ENCODE data around the gene TEX2. TPM values are rescaled to one million over a fixed set of nuclear protein-coding genes. Genes with fewer than 3 reads are reported as not detected.

The TEX2 gene, protein sequence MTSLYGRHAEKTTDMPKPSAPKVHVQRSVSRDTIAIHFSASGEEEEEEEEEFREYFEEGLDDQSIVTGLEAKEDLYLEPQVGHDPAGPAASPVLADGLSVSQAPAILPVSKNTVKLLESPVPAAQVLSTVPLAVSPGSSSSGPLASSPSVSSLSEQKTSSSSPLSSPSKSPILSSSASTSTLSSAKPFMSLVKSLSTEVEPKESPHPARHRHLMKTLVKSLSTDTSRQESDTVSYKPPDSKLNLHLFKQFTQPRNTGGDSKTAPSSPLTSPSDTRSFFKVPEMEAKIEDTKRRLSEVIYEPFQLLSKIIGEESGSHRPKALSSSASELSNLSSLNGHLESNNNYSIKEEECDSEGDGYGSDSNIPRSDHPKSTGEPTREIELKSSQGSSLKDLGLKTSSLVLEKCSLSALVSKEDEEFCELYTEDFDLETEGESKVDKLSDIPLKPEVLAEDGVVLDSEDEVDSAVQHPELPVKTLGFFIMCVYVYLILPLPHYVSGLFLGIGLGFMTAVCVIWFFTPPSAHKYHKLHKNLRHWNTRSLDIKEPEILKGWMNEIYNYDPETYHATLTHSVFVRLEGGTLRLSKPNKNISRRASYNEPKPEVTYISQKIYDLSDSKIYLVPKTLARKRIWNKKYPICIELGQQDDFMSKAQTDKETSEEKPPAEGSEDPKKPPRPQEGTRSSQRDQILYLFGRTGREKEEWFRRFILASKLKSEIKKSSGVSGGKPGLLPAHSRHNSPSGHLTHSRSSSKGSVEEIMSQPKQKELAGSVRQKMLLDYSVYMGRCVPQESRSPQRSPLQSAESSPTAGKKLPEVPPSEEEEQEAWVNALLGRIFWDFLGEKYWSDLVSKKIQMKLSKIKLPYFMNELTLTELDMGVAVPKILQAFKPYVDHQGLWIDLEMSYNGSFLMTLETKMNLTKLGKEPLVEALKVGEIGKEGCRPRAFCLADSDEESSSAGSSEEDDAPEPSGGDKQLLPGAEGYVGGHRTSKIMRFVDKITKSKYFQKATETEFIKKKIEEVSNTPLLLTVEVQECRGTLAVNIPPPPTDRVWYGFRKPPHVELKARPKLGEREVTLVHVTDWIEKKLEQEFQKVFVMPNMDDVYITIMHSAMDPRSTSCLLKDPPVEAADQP
- 6.9 and 7.6 TPM in 2 replicates for total RNA-seq
- 6.5 TPM for total RNA-seq (2013)
- 3.3 and 4.0 TPM in 2 replicates for polyA plus RNA-seq
- 3.5 and 7.4 TPM in 2 replicates for polyA minus RNA-seq

GRCh38 chr17:64263000-64263766, at the start of gene TEX2:
TSS of gene TEX2 (minus strand) at chr17:64263260. CDS start at chr17:64214217, 49,043 bp downstream.
- Histone ChIP-seq H3K4me3 (ENCODE audit: control extremely low read depth in 1 of 5, extremely low read depth in 1 of 5, insufficient read depth in 1 of 5, low read depth in 2 of 5, low read length in 4 of 5) (peak within 1 kb of the TSS; percentile 54 to 89 (median 74)), H3K27me3 (replicated peaks in 1 of 4; ENCODE audit: control extremely low read depth in 1 of 4, control insufficient read depth in 3 of 4, insufficient read depth in 4 of 4, low read length in 3 of 4) (peaks cover 0 to 6% (median 0%) of the 10 kb centered on the region in 4 experiments), H4K20me1 (ENCODE audit: control insufficient read depth, insufficient read depth, low read length, poor library complexity, severe bottlenecking) (no peaks in the 10 kb centered on the region), H3K9ac (ENCODE audit: low read length) (peak within 1 kb of the TSS; percentile 93), H3K9me3 (ENCODE audit: control extremely low read depth in 1 of 3, control insufficient read depth in 2 of 3, insufficient read depth in 1 of 3, low read length in 2 of 3) (no peaks in the 10 kb centered on the region), H3K79me2 (ENCODE audit: control insufficient read depth, insufficient read depth, low read length) (peaks cover 30% of the 10 kb centered on the region), H3K4me1 (ENCODE audit: control insufficient read depth in 2 of 2, insufficient read depth in 2 of 2, low read length in 2 of 2) (peaks cover 10 to 22% of the 10 kb centered on the region in 2 donors), H3K4me2 (replicated peaks; ENCODE audit: low read depth, low read length, poor library complexity, severe bottlenecking) (peak within 1 kb of the TSS; percentile 98), H2AFZ (ENCODE audit: insufficient read depth, low read depth, low read length, poor library complexity, severe bottlenecking) (peak within 1 kb of the TSS; percentile 99), H3K27ac (ENCODE audit: low read length in 2 of 2) (peak within 1 kb of the TSS; percentile 48 to 68), H3K36me3 (replicated peaks in 1 of 2; ENCODE audit: control extremely low read depth in 1 of 2, control insufficient read depth in 1 of 2, extremely low read depth in 1 of 2, insufficient read depth in 2 of 2, low read length in 1 of 2) (no peaks in the 10 kb centered on the region)
- H3K27me3 Mint-ChIP-seq = peaks cover 10% of the 10 kb centered on the region
- POLR2A ChIA-PET = interaction anchor here (0.7 to 1.0 kb wide), 2 partner anchors 117 to 243 kb away, joined by 3 to 5 read pairs; partner anchors contain the start of gene ICAM2
- H3K9me3 Mint-ChIP-seq (ENCODE audit: insufficient read depth) = no peaks in the 10 kb centered on the region
- DNase-seq (peak; percentile 91), ATAC-seq (ENCODE audit: low read depth) (peak; percentile 96)
- intact Hi-C loops (cut with micrococcal nuclease) = loop anchor here (1.0 to 10.0 kb wide), 8 partner anchors 45 to 1298 kb away; partner anchors contain the start of genes ERN1, ICAM2, POLG2 and TANC2
- no peak for TF ChIP-seq CTCF (IDR thresholded peaks at IDR 0.05)
- TF ChIP-seq EZH2 (IDR thresholded peaks at IDR 0.05; ENCODE audit: borderline replicate concordance, insufficient read depth, low read depth, low read length, poor library complexity, severe bottlenecking) = no peak
- H3K4me3 Mint-ChIP-seq = peak within 1 kb of the TSS; percentile 92
- under 1% methylated on average over 66 of the region's 69 CpGs for WGBS (ENCODE audit: insufficient coverage)
- peaks cover 28% of the 10 kb centered on the region for H3K4me1 Mint-ChIP-seq
- H3K27ac Mint-ChIP-seq = peak within 1 kb of the TSS; percentile 90
- CTCF ChIA-PET = interaction anchor here (1.1 to 1.2 kb wide), 2 partner anchors 19 to 117 kb away, joined by 3 to 5 read pairs; no protein-coding TSS in a partner anchor
